Skeletal muscle satellite cell (primary cell): ENCODE data around the gene SOX6.
"Not testable (repeated sequence)": the region's sequence is repeated elsewhere in the genome, so short reads cannot be mapped to it uniquely, and the experiment has no call there.

Source experiments
- H3K27me3 ChIP-seq: 2 replicates; pipeline ENCODE4 v1.7.0; 2013; ENCODE audit warnings: low read length; ENCODE audit not compliant: control insufficient read depth, insufficient read depth
- H3K36me3 ChIP-seq: 2 replicates; pipeline ENCODE4 v1.7.0; 2013; ENCODE audit warnings: mild to moderate bottlenecking, control low read depth, low read length; ENCODE audit not compliant: insufficient read depth
- H3K4me1 ChIP-seq: 2 replicates; pipeline ENCODE4 v1.7.0; 2013; ENCODE audit warnings: low read length; ENCODE audit not compliant: control insufficient read depth, insufficient read depth
- H3K4me2 ChIP-seq: 2 replicates; pipeline ENCODE4 v1.7.0; 2013; ENCODE audit warnings: mild to moderate bottlenecking, low read length
- H3K4me3 ChIP-seq: 2 replicates; pipeline ENCODE4 v1.7.0; 2013; ENCODE audit warnings: low read length
- H3K9ac ChIP-seq: 2 replicates; pipeline ENCODE4 v1.7.0; 2013; ENCODE audit warnings: mild to moderate bottlenecking, low read depth, low read length, moderate library complexity
- H3K9me3 ChIP-seq: replicated peaks from 2 replicates; pipeline ENCODE4 v1.7.0; 2013; ENCODE audit warnings: mild to moderate bottlenecking, control low read depth, low read length

Gene SOX6

GRCh38 chr11:16029151-16029550 is 327.2 kb downstream of the SOX6 start:
- H3K4me3 ChIP-seq, H3K27me3 ChIP-seq, H3K9ac ChIP-seq, H3K36me3 ChIP-seq, H3K4me2 ChIP-seq, H3K4me1 ChIP-seq, H3K9me3 ChIP-seq: not testable (repeated sequence)

GRCh38 chr11:16028419-16028818 is 327.9 kb downstream of the SOX6 start:
- H3K36me3 ChIP-seq: no peaks in the 10 kb centered on the region
- no peak overlapping the region for H3K4me2 ChIP-seq
- H3K9ac ChIP-seq: no peak overlapping the region
- no peaks in the 10 kb centered on the region for H3K9me3 ChIP-seq
- no peaks in the 10 kb centered on the region for H3K27me3 ChIP-seq
- no peak overlapping the region for H3K4me3 ChIP-seq
- no peaks in the 10 kb centered on the region for H3K4me1 ChIP-seq

- Histone ChIP-seq H3K4me1 (no peaks in the 10 kb centered on the region), H3K9ac (no peak overlapping the region), H3K4me3 (no peak overlapping the region), H3K27me3 (no peaks in the 10 kb centered on the region), H3K4me2 (no peak overlapping the region), H3K36me3 (no peaks in the 10 kb centered on the region), H3K9me3 (no peaks in the 10 kb centered on the region)
Observed at GRCh38 chr11:16027621-16028020, 328.7 kb downstream of the SOX6 start.

- H3K9me3 ChIP-seq: no peaks in the 10 kb centered on the region
Observed at GRCh38 chr11:16026849-16027248, 329.5 kb downstream of the SOX6 start.

GRCh38 chr11:16018931-16019330 is 337.4 kb downstream of the SOX6 start:
- Histone ChIP-seq H3K9ac (no peak overlapping the region), H3K4me2 (no peak overlapping the region), H3K4me1 (no peaks in the 10 kb centered on the region), H3K27me3 (no peaks in the 10 kb centered on the region), H3K36me3 (no peaks in the 10 kb centered on the region), H3K4me3 (no peak overlapping the region), H3K9me3 (no peaks in the 10 kb centered on the region)

More at GRCh38 chr11:16026849-16027248, 329.5 kb downstream of the SOX6 start:
- H3K4me3 ChIP-seq: no peak overlapping the region
- H3K4me2 ChIP-seq: no peak overlapping the region
- no peaks in the 10 kb centered on the region for H3K27me3 ChIP-seq
- H3K9ac ChIP-seq: no peak overlapping the region
- no peaks in the 10 kb centered on the region for H3K36me3 ChIP-seq
- H3K4me1 ChIP-seq: no peaks in the 10 kb centered on the region

GRCh38 chr11:16016468-16016829 is 339.9 kb downstream of the SOX6 start:
- Histone ChIP-seq H3K27me3 (no peaks in the 10 kb centered on the region), H3K4me1 (no peaks in the 10 kb centered on the region)

GRCh38 chr11:16015741-16016467 is 340.4 kb downstream of the SOX6 start:
- Histone ChIP-seq H3K27me3 (no peaks in the 10 kb centered on the region), H3K9me3 (no peaks in the 10 kb centered on the region), H3K36me3 (no peaks in the 10 kb centered on the region), H3K4me1 (no peaks in the 10 kb centered on the region), H3K4me2 (no peak overlapping the region), H3K4me3 (no peak overlapping the region), H3K9ac (no peak overlapping the region)

More at GRCh38 chr11:16016468-16016829, 339.9 kb downstream of the SOX6 start:
- H3K4me2 ChIP-seq: no peak overlapping the region
- no peaks in the 10 kb centered on the region for H3K9me3 ChIP-seq
- H3K4me3 ChIP-seq: no peak overlapping the region
- H3K36me3 ChIP-seq: no peaks in the 10 kb centered on the region
- no peak overlapping the region for H3K9ac ChIP-seq

- Histone ChIP-seq H3K9ac (no peak overlapping the region), H3K4me2 (no peak overlapping the region), H3K4me1 (no peaks in the 10 kb centered on the region)
Observed at GRCh38 chr11:16013649-16014275, 342.6 kb downstream of the SOX6 start.

GRCh38 chr11:16013242-16013641 is 343.1 kb downstream of the SOX6 start:
- H3K27me3 ChIP-seq: no peaks in the 10 kb centered on the region
- H3K4me1 ChIP-seq: no peaks in the 10 kb centered on the region
- no peaks in the 10 kb centered on the region for H3K36me3 ChIP-seq
- no peak overlapping the region for H3K9ac ChIP-seq
- H3K4me3 ChIP-seq: no peak overlapping the region
- H3K4me2 ChIP-seq: no peak overlapping the region
- H3K9me3 ChIP-seq: no peaks in the 10 kb centered on the region

More at GRCh38 chr11:16013649-16014275, 342.6 kb downstream of the SOX6 start:
- H3K4me3 ChIP-seq: no peak overlapping the region
- no peaks in the 10 kb centered on the region for H3K36me3 ChIP-seq
- no peaks in the 10 kb centered on the region for H3K27me3 ChIP-seq
- no peaks in the 10 kb centered on the region for H3K9me3 ChIP-seq

GRCh38 chr11:16012125-16012751 is 344.1 kb downstream of the SOX6 start:
- no peak overlapping the region for H3K9ac ChIP-seq
- H3K36me3 ChIP-seq: no peaks in the 10 kb centered on the region
- H3K4me2 ChIP-seq: no peak overlapping the region
- no peak overlapping the region for H3K4me3 ChIP-seq
- no peaks in the 10 kb centered on the region for H3K4me1 ChIP-seq
- no peaks in the 10 kb centered on the region for H3K27me3 ChIP-seq
- no peaks in the 10 kb centered on the region for H3K9me3 ChIP-seq

- H3K27me3 ChIP-seq: no peaks in the 10 kb centered on the region
- no peaks in the 10 kb centered on the region for H3K9me3 ChIP-seq
- no peaks in the 10 kb centered on the region for H3K36me3 ChIP-seq
- H3K4me1 ChIP-seq: no peaks in the 10 kb centered on the region
- no peak overlapping the region for H3K4me3 ChIP-seq
- H3K9ac ChIP-seq: no peak overlapping the region
- H3K4me2 ChIP-seq: no peak overlapping the region
Observed at GRCh38 chr11:16011396-16011795, 344.9 kb downstream of the SOX6 start.
